ENCODE results near the gene FARP1.

FARP1 gene

DNA sequence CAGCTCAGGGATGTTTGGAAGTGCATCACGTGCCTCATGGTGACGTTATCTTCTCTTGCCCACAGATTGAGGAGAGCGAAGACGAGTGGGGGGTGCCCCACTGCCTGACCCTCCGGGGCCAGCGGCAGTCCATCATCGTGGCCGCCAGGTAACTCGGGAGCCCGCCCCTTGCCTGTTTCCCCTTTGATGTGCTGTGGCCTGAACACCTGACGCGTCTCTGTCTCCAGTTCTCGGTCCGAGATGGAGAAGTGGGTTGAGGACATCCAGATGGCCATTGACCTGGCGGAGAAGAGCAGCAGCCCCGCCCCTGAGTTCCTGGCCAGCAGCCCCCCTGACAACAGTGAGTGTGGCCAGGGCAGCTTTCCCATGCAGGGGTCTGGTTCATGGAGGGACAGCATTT is 297.0 kb downstream of the FARP1 start:
- TF ChIP-seq, protein P1, sequence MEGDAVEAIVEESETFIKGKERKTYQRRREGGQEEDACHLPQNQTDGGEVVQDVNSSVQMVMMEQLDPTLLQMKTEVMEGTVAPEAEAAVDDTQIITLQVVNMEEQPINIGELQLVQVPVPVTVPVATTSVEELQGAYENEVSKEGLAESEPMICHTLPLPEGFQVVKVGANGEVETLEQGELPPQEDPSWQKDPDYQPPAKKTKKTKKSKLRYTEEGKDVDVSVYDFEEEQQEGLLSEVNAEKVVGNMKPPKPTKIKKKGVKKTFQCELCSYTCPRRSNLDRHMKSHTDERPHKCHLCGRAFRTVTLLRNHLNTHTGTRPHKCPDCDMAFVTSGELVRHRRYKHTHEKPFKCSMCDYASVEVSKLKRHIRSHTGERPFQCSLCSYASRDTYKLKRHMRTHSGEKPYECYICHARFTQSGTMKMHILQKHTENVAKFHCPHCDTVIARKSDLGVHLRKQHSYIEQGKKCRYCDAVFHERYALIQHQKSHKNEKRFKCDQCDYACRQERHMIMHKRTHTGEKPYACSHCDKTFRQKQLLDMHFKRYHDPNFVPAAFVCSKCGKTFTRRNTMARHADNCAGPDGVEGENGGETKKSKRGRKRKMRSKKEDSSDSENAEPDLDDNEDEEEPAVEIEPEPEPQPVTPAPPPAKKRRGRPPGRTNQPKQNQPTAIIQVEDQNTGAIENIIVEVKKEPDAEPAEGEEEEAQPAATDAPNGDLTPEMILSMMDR (conservative IDR thresholded peaks at IDR 0.05; ENCODE audit: low read depth, low read length) = no peak
- H3K4me3 ChIP-seq (IDR thresholded peaks at IDR 0.05; ENCODE audit: insufficient read depth, low read depth, low read length) = no peak overlapping the region
- H3K27ac ChIP-seq = no peak overlapping the region
- H3K4me1 ChIP-seq (ENCODE audit: low read depth, poor library complexity, severe bottlenecking) = no peaks in the 10 kb centered on the region
- H3K27me3 ChIP-seq (ENCODE audit: insufficient read depth, low read depth) = no peaks in the 10 kb centered on the region
- H3K36me3 ChIP-seq (ENCODE audit: insufficient read depth) = no peaks in the 10 kb centered on the region
- H2AFZ ChIP-seq (ENCODE audit: low read depth) = no peak overlapping the region
- H3K4me2 ChIP-seq = no peak overlapping the region
- H4K20me1 ChIP-seq (ENCODE audit: insufficient read depth) = no peaks in the 10 kb centered on the region
- H3K9ac ChIP-seq = no peak overlapping the region
- H3K79me2 ChIP-seq (ENCODE audit: insufficient read depth, low read depth) = no peaks in the 10 kb centered on the region

- Histone ChIP-seq H3K9ac (no peak overlapping the region), H3K27me3 (ENCODE audit: insufficient read depth, low read depth) (no peaks in the 10 kb centered on the region), H3K4me2 (no peak overlapping the region), H3K4me3 (IDR thresholded peaks at IDR 0.05; ENCODE audit: insufficient read depth, low read depth, low read length) (no peak overlapping the region), H4K20me1 (ENCODE audit: insufficient read depth) (no peaks in the 10 kb centered on the region), H2AFZ (ENCODE audit: low read depth) (no peak overlapping the region), H3K27ac (no peak overlapping the region), H3K36me3 (ENCODE audit: insufficient read depth) (no peaks in the 10 kb centered on the region), H3K4me1 (ENCODE audit: low read depth, poor library complexity, severe bottlenecking) (no peaks in the 10 kb centered on the region), H3K79me2 (ENCODE audit: insufficient read depth, low read depth) (no peaks in the 10 kb centered on the region)
- TF ChIP-seq, protein P1 (conservative IDR thresholded peaks at IDR 0.05; ENCODE audit: low read depth, low read length) = no peak
Observed at GRCh38 chr13:98440390-98441055, 297.6 kb downstream of the FARP1 start.

DNA sequence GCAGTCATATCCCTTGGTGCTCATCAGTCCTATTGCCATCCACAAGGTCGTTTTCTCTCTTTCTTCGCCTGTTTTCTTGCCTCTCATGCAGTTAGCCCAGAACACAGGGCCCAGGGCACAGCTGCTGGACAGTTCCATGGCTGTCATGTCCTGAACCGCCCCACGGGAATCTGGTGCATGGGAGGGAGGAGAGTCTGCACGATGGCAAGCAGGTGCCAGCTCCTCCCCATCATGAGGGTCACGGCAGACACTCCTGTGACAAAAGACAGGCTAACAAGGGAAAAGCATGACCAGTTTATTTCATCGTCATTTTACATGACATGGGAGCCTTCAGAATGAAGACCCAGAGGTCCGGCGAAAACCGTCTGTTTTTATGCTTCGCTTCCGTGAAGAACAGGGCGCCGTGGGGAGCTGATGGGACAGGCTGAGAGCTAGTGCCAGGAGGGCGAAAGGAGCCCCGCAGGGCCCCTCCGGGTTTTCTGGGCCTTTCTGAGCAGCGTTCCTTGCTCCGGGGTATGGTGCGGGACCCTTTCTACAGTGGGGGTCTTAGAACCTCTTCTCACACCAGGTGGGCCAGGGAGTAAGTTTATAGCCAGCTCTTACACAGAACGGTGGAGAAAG is 298.3 kb downstream of the FARP1 start:
- H3K4me2 ChIP-seq = no peak overlapping the region
- no peaks in the 10 kb centered on the region for H4K20me1 ChIP-seq (ENCODE audit: insufficient read depth)
- TF ChIP-seq, protein P1 (conservative IDR thresholded peaks at IDR 0.05; ENCODE audit: low read depth, low read length) = no peak
- no peak overlapping the region for H2AFZ ChIP-seq (ENCODE audit: low read depth)
- H3K9ac ChIP-seq = no peak overlapping the region
- H3K36me3 ChIP-seq (ENCODE audit: insufficient read depth) = no peaks in the 10 kb centered on the region
- no peaks in the 10 kb centered on the region for H3K79me2 ChIP-seq (ENCODE audit: insufficient read depth, low read depth)
- H3K4me1 ChIP-seq (ENCODE audit: low read depth, poor library complexity, severe bottlenecking) = no peaks in the 10 kb centered on the region
- no peak overlapping the region for H3K27ac ChIP-seq
- no peak overlapping the region for H3K4me3 ChIP-seq (IDR thresholded peaks at IDR 0.05; ENCODE audit: insufficient read depth, low read depth, low read length)
- H3K27me3 ChIP-seq (ENCODE audit: insufficient read depth, low read depth) = no peaks in the 10 kb centered on the region

- Histone ChIP-seq H3K9ac (no peak overlapping the region), H3K27ac (no peak overlapping the region), H3K27me3 (ENCODE audit: insufficient read depth, low read depth) (no peaks in the 10 kb centered on the region), H3K79me2 (ENCODE audit: insufficient read depth, low read depth) (no peaks in the 10 kb centered on the region), H3K4me2 (no peak overlapping the region), H3K4me3 (IDR thresholded peaks at IDR 0.05; ENCODE audit: insufficient read depth, low read depth, low read length) (no peak overlapping the region), H3K4me1 (ENCODE audit: low read depth, poor library complexity, severe bottlenecking) (no peaks in the 10 kb centered on the region), H2AFZ (ENCODE audit: low read depth) (no peak overlapping the region), H4K20me1 (ENCODE audit: insufficient read depth) (no peaks in the 10 kb centered on the region), H3K36me3 (ENCODE audit: insufficient read depth) (no peaks in the 10 kb centered on the region)
- TF ChIP-seq, protein P1 (conservative IDR thresholded peaks at IDR 0.05; ENCODE audit: low read depth, low read length) = no peak
Observed at GRCh38 chr13:98442391-98443230, 299.7 kb downstream of the FARP1 start.
